ENCODE data around the gene EREG.

- TF ChIP-seq TAF1 (IDR thresholded peaks at IDR 0.05; ENCODE audit: low read depth, low read length) (no peak), POLR2AphosphoS5 (IDR thresholded peaks at IDR 0.05; ENCODE audit: low read depth, low read length) (no peak), SPI1 (IDR thresholded peaks at IDR 0.05; ENCODE audit: low read depth, low read length) (no peak)
These were observed 30.3 kb upstream of the EREG start for GRCh38 chr4:74334636-74335035.

Measured in GM12891 (cell line).